ENCODE data around the gene APBB2. TPM values are rescaled to one million over a fixed set of nuclear protein-coding genes. Genes with fewer than 3 reads are reported as not detected.

Gene APBB2
- total and polyA plus RNA-seq, 4 donors: 4.8 to 31.5 (median 11.2) TPM

DNA sequence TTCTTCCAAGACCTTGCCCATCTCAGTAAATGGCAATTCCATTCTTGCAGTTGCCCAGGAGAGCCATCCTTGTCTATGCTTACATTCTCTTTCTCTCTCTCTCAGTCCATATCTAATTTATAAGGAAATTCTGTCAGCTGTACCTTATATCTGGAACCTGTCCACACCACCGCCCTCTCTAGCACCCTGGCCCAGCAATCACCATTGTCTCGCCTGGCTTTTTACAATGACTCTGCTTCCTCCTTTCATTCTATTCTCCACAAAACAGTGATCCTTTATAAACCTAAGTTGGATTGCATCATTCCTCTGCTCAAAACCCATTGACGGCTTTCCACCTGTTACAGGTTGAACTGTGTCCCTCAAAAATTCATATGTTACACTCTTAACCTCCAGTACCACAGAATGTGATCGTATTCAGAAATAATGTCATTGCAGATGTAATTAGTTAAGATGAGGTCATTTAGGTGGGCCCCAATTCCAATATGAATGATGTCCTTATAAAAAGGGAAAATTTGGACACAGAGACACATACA lies 31.3 kb downstream of the APBB2 start:
- WGBS: 89% methylated on average over 4 of the region's 4 CpGs
- Histone ChIP-seq H3K9ac (ENCODE audit: low read depth in 1 of 2, low read length in 2 of 2) (no peak overlapping the region), H3K27ac (ENCODE audit: low read depth in 1 of 2, low read length in 2 of 2) (no peak overlapping the region), H3K4me3 (ENCODE audit: low read depth in 1 of 3, low read length in 3 of 3) (no peak overlapping the region), H3K36me3 (ENCODE audit: control insufficient read depth in 4 of 4, insufficient read depth in 3 of 4, low read depth in 1 of 4, low read length in 3 of 4) (no peaks in the 10 kb centered on the region), H3K9me3 (ENCODE audit: control insufficient read depth in 4 of 4, low read length in 3 of 4) (no peaks in the 10 kb centered on the region), H3K4me1 (ENCODE audit: control insufficient read depth in 4 of 4, insufficient read depth in 4 of 4, low read length in 3 of 4) (peaks cover 0 to 16% (median 10%) of the 10 kb centered on the region in 4 donors), H3K27me3 (ENCODE audit: control insufficient read depth in 4 of 4, insufficient read depth in 4 of 4, low read length in 3 of 4) (no peaks in the 10 kb centered on the region)
- TF ChIP-seq, protein P1, sequence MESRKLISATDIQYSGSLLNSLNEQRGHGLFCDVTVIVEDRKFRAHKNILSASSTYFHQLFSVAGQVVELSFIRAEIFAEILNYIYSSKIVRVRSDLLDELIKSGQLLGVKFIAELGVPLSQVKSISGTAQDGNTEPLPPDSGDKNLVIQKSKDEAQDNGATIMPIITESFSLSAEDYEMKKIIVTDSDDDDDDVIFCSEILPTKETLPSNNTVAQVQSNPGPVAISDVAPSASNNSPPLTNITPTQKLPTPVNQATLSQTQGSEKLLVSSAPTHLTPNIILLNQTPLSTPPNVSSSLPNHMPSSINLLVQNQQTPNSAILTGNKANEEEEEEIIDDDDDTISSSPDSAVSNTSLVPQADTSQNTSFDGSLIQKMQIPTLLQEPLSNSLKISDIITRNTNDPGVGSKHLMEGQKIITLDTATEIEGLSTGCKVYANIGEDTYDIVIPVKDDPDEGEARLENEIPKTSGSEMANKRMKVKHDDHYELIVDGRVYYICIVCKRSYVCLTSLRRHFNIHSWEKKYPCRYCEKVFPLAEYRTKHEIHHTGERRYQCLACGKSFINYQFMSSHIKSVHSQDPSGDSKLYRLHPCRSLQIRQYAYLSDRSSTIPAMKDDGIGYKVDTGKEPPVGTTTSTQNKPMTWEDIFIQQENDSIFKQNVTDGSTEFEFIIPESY (IDR thresholded peaks at IDR 0.05): no peak
- TF ChIP-seq RXRA (IDR thresholded peaks at IDR 0.05): no peak
- TF ChIP-seq FOXA1 (IDR thresholded peaks at IDR 0.05): no peak
- TF ChIP-seq, protein P2, sequence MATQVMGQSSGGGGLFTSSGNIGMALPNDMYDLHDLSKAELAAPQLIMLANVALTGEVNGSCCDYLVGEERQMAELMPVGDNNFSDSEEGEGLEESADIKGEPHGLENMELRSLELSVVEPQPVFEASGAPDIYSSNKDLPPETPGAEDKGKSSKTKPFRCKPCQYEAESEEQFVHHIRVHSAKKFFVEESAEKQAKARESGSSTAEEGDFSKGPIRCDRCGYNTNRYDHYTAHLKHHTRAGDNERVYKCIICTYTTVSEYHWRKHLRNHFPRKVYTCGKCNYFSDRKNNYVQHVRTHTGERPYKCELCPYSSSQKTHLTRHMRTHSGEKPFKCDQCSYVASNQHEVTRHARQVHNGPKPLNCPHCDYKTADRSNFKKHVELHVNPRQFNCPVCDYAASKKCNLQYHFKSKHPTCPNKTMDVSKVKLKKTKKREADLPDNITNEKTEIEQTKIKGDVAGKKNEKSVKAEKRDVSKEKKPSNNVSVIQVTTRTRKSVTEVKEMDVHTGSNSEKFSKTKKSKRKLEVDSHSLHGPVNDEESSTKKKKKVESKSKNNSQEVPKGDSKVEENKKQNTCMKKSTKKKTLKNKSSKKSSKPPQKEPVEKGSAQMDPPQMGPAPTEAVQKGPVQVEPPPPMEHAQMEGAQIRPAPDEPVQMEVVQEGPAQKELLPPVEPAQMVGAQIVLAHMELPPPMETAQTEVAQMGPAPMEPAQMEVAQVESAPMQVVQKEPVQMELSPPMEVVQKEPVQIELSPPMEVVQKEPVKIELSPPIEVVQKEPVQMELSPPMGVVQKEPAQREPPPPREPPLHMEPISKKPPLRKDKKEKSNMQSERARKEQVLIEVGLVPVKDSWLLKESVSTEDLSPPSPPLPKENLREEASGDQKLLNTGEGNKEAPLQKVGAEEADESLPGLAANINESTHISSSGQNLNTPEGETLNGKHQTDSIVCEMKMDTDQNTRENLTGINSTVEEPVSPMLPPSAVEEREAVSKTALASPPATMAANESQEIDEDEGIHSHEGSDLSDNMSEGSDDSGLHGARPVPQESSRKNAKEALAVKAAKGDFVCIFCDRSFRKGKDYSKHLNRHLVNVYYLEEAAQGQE (IDR thresholded peaks at IDR 0.05): no peak
- TF ChIP-seq YY1 (IDR thresholded peaks at IDR 0.05): no peak
- no peak for TF ChIP-seq HNF4G (IDR thresholded peaks at IDR 0.05)
- TF ChIP-seq, protein P3, sequence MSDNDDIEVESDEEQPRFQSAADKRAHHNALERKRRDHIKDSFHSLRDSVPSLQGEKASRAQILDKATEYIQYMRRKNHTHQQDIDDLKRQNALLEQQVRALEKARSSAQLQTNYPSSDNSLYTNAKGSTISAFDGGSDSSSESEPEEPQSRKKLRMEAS (IDR thresholded peaks at IDR 0.05): no peak
- TF ChIP-seq TAF1 (conservative IDR thresholded peaks at IDR 0.05): no peak
- no peak for TF ChIP-seq JUND (IDR thresholded peaks at IDR 0.05)
- TF ChIP-seq EGR1 (IDR thresholded peaks at IDR 0.05; ENCODE audit: low read depth in 2 of 2): no peak
- no peak for TF ChIP-seq FOXA2 (IDR thresholded peaks at IDR 0.05)
- no peak for TF ChIP-seq RAD21 (IDR thresholded peaks at IDR 0.05)
- TF ChIP-seq, protein P4, sequence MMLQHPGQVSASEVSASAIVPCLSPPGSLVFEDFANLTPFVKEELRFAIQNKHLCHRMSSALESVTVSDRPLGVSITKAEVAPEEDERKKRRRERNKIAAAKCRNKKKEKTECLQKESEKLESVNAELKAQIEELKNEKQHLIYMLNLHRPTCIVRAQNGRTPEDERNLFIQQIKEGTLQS (IDR thresholded peaks at IDR 0.05): no peak
- no peak for TF ChIP-seq NR2F2 (IDR thresholded peaks at IDR 0.05)
- TF ChIP-seq GABPA (IDR thresholded peaks at IDR 0.05 in 1 of 2, conservative IDR thresholded peaks at IDR 0.05 in 1 of 2): no peak
- no peak for DNase-seq (ENCODE audit: low spot score)

DNA sequence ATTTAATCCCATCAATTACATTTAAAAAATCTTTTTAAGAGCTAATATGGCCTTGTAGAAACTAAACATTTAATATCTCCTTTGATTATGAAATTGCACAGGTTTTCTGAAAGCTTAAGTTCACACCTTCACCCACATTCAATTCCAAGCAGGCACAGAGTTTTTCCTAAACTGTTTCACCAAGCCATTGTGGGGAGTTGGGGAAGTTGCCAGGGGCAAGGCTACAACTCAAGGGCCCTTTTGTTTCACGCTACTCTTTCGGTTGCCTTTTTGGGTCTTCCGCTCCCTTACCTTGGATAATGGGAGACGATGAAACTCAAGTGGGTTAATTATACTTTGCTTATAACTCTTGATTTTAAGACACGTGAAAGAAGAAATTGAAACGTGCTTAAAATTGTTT lies 33.3 kb downstream of the APBB2 start:
- H3K27me3 ChIP-seq (ENCODE audit: control insufficient read depth in 4 of 4, insufficient read depth in 4 of 4, low read length in 3 of 4): no peaks in the 10 kb centered on the region
- H3K27ac ChIP-seq (ENCODE audit: low read depth in 1 of 2, low read length in 2 of 2): no peak overlapping the region
- no peak for DNase-seq (ENCODE audit: low spot score)
- peaks cover 2 to 18% (median 8%) of the 10 kb centered on the region in 4 donors for H3K4me1 ChIP-seq (ENCODE audit: control insufficient read depth in 4 of 4, insufficient read depth in 4 of 4, low read length in 3 of 4)
- no peak overlapping the region for H3K9ac ChIP-seq (ENCODE audit: low read depth in 1 of 2, low read length in 2 of 2)
- H3K9me3 ChIP-seq (ENCODE audit: control insufficient read depth in 4 of 4, low read length in 3 of 4): no peaks in the 10 kb centered on the region
- no peak overlapping the region for H3K4me3 ChIP-seq (ENCODE audit: low read depth in 1 of 3, low read length in 3 of 3)
- no peaks in the 10 kb centered on the region for H3K36me3 ChIP-seq (ENCODE audit: control insufficient read depth in 4 of 4, insufficient read depth in 3 of 4, low read depth in 1 of 4, low read length in 3 of 4)
- 96% methylated on average over 6 of the region's 6 CpGs for WGBS
- TF ChIP-seq, protein P2 (IDR thresholded peaks at IDR 0.05): no peak
- TF ChIP-seq RAD21 (IDR thresholded peaks at IDR 0.05): no peak
- no peak for TF ChIP-seq YY1 (IDR thresholded peaks at IDR 0.05)
- no peak for TF ChIP-seq HNF4A (conservative IDR thresholded peaks at IDR 0.05)
- TF ChIP-seq RXRA (IDR thresholded peaks at IDR 0.05): no peak
- no peak for TF ChIP-seq NR2F2 (IDR thresholded peaks at IDR 0.05)
- TF ChIP-seq, protein P1 (IDR thresholded peaks at IDR 0.05): no peak
- no peak for TF ChIP-seq HNF4G (IDR thresholded peaks at IDR 0.05)
- no peak for TF ChIP-seq GABPA (IDR thresholded peaks at IDR 0.05 in 1 of 2, conservative IDR thresholded peaks at IDR 0.05 in 1 of 2)
- TF ChIP-seq SP1 (IDR thresholded peaks at IDR 0.05): no peak
- no peak for TF ChIP-seq JUND (IDR thresholded peaks at IDR 0.05)
- TF ChIP-seq, protein P5, sequence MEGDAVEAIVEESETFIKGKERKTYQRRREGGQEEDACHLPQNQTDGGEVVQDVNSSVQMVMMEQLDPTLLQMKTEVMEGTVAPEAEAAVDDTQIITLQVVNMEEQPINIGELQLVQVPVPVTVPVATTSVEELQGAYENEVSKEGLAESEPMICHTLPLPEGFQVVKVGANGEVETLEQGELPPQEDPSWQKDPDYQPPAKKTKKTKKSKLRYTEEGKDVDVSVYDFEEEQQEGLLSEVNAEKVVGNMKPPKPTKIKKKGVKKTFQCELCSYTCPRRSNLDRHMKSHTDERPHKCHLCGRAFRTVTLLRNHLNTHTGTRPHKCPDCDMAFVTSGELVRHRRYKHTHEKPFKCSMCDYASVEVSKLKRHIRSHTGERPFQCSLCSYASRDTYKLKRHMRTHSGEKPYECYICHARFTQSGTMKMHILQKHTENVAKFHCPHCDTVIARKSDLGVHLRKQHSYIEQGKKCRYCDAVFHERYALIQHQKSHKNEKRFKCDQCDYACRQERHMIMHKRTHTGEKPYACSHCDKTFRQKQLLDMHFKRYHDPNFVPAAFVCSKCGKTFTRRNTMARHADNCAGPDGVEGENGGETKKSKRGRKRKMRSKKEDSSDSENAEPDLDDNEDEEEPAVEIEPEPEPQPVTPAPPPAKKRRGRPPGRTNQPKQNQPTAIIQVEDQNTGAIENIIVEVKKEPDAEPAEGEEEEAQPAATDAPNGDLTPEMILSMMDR (IDR thresholded peaks at IDR 0.05; ENCODE audit: low read depth, low read length, missing input control): no peak
- TF ChIP-seq FOXA1 (IDR thresholded peaks at IDR 0.05): no peak
- TF ChIP-seq TAF1 (conservative IDR thresholded peaks at IDR 0.05): no peak

All from liver (tissue), 9 donors.